Activated CD8-positive, alpha-beta memory T cell treated with anti-CD3 and anti-CD28 coated beads, Interleukin-2, amount 50 U/mL, for 24 hours (primary cell): ENCODE data around the gene NUDT22.

ENCODE experiments used
- DNase-seq: peaks from one replicate; pipeline ENCODE4 v3.0.0-alpha.2; 2020; ENCODE audit errors: extremely low read depth

Gene NUDT22

GRCh38 chr11:64254326-64254725 is 28.3 kb downstream of the NUDT22 start:
- no peak for DNase-seq

- no peak for DNase-seq
These were observed 29.4 kb downstream of the NUDT22 start for GRCh38 chr11:64255135-64256128.

GRCh38 chr11:64256300-64256699 is 30.2 kb downstream of the NUDT22 start:
- no peak for DNase-seq

GRCh38 chr11:64258356-64258755 is 32.3 kb downstream of the NUDT22 start:
- DNase-seq = no peak

DNA sequence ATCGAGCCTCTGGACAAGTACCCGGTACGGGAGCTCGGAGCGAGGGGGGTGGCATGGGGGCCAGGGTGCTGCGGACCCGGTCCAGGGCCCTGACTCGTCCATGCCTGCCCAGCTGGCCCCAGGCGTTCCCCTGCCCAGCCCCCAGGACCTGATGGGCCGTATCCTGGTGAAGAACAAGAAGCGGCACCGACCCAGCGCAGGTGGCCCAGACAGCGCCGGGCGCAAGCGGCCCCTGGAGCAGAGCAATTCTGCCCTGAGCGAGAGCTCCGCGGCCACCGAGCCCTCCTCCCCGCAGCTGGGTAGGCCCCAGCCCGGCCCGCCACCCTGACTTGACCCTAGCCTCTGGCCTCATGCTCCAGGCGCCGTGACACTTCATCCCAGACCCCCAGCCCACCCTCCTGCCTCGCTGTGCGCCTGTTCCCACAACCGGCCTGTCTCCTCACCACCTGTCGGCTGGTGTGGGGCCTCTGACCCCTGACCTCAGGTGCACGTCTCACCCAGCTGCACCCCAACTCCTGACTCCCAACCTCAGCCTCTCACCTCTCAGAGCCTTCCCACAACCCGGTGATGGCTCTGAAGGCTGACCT is 33.0 kb downstream of the NUDT22 start:
- no peak for DNase-seq

DNA sequence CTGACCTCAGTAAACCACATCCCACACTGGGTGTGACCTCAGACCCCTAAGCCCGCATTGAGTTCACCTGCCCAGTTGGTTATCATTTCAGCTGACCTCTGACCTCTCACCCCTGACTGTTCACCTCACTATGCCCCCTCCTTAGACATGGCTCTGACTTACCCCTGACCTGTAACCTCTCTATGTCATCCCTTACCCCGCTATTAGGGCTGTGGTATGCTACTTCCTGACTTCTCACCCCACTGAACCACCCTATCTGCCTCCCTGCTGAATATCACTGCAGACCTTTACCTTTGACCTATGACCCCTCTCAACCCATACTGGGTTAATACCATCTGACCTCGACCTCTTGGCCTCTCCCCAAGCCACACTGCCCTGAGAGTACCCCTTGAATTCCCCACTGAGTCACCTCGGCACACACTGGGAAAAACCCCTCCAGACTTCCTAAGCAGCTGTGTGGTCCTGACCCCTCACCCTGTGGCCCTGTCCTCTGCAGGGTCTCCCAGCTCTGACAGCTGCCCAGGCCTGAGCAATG is 33.5 kb downstream of the NUDT22 start:
- DNase-seq = no peak

DNA sequence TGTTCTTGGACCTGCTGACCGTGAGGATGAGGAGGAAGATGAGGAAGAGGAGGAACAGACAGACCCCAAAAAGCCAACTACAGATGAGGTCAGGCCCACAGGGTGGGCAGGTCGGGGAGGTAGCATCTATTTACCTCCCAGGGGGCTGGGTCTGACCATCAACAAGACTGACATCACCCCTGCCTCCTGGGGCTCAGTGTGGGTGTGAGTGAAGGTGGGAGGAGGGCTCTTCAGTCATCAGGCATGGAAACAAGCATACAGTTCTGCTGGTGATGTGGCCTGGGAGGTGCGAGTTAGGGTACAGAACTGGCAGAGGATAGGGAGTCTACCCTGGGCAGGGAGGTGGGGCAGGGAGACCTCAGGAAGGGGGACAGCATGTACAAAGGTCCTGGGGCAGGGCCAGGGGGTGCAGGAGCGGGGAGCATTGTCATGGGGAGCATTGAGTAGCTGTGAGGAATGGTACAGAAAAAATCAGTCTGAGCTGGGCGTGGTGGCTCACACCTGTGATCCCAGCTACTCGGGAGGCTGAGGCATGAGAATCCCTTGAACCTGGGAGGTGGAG is 34.2 kb downstream of the NUDT22 start:
- DNase-seq = no peak

GRCh38 chr11:64261556-64262080 is 35.5 kb downstream of the NUDT22 start:
- no peak for DNase-seq

DNA sequence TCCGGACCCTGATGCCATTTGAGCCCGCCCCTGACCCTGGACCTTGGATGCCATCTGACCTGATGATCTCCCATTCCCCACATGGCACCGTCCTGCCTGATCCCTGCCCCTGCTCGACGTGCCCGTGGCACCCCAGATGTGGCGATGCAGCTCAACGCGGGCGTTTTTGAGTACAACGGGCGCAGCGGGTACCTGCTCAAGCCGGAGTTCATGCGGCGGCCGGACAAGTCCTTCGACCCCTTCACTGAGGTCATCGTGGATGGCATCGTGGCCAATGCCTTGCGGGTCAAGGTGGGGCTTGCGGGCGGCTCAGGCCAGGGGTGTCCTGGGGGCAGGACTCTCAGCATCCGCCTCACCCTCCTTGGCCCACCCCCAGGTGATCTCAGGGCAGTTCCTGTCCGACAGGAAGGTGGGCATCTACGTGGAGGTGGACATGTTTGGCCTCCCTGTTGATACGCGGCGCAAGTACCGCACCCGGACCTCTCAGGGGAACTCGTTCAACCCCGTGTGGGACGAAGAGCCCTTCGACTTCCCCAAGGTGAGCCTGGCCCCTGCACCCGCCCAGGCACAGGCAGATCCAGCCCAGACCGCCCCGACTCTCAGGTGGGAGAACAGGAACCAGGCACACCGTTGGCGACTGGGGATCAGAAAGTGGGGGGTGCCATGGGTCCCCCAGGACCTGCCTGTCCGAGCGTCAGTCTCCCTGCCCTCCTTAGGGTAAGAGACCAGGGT is 36.4 kb downstream of the NUDT22 start:
- DNase-seq = no peak

- no peak for DNase-seq
These were observed 37.2 kb downstream of the NUDT22 start for GRCh38 chr11:64263021-64263946.

GRCh38 chr11:64263947-64264317 is 37.9 kb downstream of the NUDT22 start:
- no peak for DNase-seq

DNA sequence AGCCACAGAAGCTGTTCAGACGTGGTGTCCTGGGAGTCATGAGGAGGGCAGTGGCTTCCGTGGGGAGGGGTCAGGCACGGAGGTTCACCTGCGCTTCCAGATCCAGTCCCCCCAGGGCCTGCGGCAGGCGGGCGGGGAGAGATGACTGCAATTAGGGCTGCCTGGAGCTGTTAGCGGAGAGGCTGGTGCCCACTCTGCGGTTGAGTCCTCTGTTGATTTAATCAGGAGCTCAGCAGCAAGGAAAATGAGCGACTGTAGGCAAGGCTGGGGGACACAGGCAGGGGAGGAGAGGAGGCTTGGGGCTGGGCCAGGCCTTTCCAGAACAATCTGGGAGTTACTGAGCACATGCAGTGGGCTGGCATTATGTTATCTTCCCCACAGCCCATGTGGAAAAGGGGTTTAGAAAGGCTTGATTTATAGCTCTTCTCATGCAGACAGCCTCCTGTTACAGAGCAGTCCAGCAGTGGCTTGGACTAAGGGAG is 38.3 kb downstream of the NUDT22 start:
- no peak for DNase-seq

DNA sequence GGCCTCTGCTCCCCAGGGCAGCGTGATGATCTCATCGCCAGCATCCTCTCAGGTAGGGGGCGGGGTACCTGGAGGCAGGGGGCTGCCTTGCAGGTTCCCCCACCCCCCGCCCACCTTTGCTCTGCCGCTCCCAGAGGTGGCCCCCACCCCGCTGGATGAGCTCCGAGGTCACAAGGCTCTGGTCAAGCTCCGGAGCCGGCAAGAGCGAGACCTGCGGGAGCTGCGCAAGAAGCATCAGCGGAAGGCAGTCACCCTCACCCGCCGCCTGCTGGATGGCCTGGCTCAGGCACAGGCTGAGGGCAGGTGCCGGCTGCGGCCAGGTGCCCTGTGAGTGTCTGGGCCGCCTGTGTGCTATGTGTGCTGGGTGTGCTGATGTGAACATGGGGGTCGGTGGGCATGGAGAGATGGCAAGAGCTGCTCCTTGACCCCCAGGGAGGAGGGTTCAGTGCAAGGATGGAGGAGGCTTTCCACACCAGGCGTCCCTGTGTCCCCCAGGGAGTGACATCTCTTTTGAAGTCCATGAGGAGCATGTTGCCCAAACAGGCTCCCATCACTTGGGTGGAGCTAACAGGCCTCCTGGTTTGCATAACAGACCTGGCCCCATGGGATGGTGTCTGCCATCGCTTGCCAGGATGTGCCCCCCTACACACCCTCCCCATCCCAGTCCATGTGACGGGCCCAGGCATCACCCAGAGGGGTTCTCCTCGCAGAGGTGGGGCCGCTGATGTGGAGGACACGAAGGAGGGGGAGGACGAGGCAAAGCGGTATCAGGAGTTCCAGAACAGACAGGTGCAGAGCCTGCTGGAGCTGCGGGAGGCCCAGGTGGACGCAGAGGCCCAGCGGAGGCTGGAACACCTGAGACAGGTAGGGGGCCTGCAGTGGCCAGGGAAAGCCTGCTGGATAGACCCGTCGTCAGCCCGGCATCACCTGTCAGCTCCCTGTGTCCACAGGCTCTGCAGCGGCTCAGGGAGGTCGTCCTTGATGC is 39.4 kb downstream of the NUDT22 start:
- DNase-seq = no peak

DNA sequence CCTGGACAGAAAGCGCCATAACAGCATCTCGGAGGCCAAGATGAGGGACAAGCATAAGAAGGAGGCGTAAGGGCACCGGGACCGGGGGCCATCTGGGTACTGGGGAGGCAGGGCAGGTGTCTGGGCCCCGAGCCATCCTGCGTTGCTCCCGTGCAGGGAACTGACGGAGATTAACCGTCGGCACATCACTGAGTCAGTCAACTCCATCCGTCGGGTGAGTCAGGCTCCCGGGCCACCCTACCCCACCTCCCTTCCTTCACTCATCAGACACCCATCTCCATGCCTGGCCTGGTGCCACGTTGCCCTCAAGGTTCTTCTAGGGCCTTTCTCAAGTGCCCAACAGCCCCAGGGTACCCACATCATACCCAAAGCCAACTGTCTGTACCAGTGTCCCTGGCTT is 40.3 kb downstream of the NUDT22 start:
- DNase-seq = no peak

DNA sequence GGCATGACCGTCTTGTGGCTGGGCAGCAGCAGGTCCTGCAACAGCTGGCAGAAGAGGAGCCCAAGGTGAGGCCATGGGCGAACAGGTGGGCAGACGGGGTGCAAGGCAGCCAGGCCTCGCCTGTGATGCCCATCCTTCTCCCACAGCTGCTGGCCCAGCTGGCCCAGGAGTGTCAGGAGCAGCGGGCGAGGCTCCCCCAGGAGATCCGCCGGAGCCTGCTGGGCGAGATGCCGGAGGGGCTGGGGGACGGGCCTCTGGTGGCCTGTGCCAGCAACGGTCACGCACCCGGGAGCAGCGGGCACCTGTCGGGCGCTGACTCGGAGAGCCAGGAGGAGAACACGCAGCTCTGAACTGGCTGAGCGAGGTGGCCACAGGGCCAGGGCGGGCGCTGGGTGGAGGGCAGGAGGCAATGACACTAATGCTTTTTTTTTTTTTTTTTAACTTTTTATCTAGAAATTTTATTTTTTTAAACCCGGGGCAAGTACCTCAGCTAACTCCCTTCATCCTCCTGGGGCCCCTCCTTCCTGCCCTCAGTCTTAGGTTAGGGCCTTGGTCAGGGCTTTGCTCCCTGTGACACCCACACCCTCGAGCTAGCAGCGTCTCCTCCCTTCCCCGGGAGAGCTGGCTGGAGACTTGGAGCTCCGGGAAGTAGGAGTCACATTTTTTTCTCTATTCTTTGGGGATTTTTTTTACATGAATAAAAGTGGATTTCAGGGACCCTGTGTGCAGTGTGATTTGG is 41.3 kb downstream of the NUDT22 start:
- DNase-seq = no peak

- DNase-seq = no peak
These were observed 42.2 kb downstream of the NUDT22 start for GRCh38 chr11:64268025-64268892.

GRCh38 chr11:64268893-64269539 is 42.9 kb downstream of the NUDT22 start:
- no peak for DNase-seq
